Liver (tissue), 9 donors: ENCODE data around the gene AJM1. TPM values are rescaled to one million over a fixed set of nuclear protein-coding genes. Genes with fewer than 3 reads are reported as not detected.

Source experiments
- DNase-seq: peaks from one replicate; pipeline ENCODE4 v3.0.0-alpha.2; 2017; ENCODE audit warnings: low spot score
- H3K27ac ChIP-seq, 2 donors: one replicate each; pipeline ENCODE4 v1.7.0; 2013; ENCODE audit warnings: inconsistent platforms in 2 of 2, low read length in 2 of 2, control low read depth in 1 of 2, low read depth in 1 of 2, mild to moderate bottlenecking in 1 of 2
- H3K27me3 ChIP-seq, 4 donors: one replicate each; pipeline versions ENCODE4 v1.6.1 to v1.7.0; 2013; ENCODE audit warnings: low read length in 3 of 4, inconsistent platforms in 1 of 4, mild to moderate bottlenecking in 1 of 4, moderate library complexity in 1 of 4; ENCODE audit not compliant: control insufficient read depth in 4 of 4, insufficient read depth in 4 of 4
- H3K36me3 ChIP-seq, 4 donors: one replicate each; pipeline versions ENCODE4 v1.6.1 to v1.7.0; 2013; ENCODE audit warnings: low read length in 3 of 4, mild to moderate bottlenecking in 3 of 4, low read depth in 1 of 4, moderate library complexity in 1 of 4; ENCODE audit not compliant: control insufficient read depth in 4 of 4, insufficient read depth in 3 of 4
- H3K4me1 ChIP-seq, 4 donors: one replicate each; pipeline versions ENCODE4 v1.6.1 to v1.7.0; 2013; ENCODE audit warnings: low read length in 3 of 4, mild to moderate bottlenecking in 3 of 4, moderate library complexity in 1 of 4; ENCODE audit not compliant: control insufficient read depth in 4 of 4, insufficient read depth in 4 of 4
- H3K4me3 ChIP-seq, 3 donors: one replicate each; pipeline versions ENCODE4 v1.6.1 to v1.7.0; 2013; ENCODE audit warnings: low read length in 3 of 3, control low read depth in 1 of 3, low read depth in 1 of 3, mild to moderate bottlenecking in 1 of 3
- H3K9ac ChIP-seq, 2 donors: one replicate each; pipeline ENCODE4 v1.7.0; 2013; ENCODE audit warnings: low read length in 2 of 2, mild to moderate bottlenecking in 2 of 2, moderate library complexity in 2 of 2, control low read depth in 1 of 2, low read depth in 1 of 2
- H3K9me3 ChIP-seq, 4 donors: one replicate each; pipeline versions ENCODE4 v1.6.1 to v1.7.0; 2013; ENCODE audit warnings: low read length in 3 of 4; ENCODE audit not compliant: control insufficient read depth in 4 of 4
- EGR1 ChIP-seq, 2 donors: IDR thresholded peaks; 2 replicates each; pipeline ENCODE4 v1.6.1; 2016 to 2018; ENCODE audit warnings: antibody characterized with exemption in 2 of 2, low read depth in 2 of 2
- FOXA1 ChIP-seq: IDR thresholded peaks from 2 replicates; pipeline ENCODE4 v1.6.1; 2016; ENCODE audit warnings: antibody characterized with exemption
- FOXA2 ChIP-seq: IDR thresholded peaks from 2 replicates; pipeline ENCODE4 v1.6.1; 2016; ENCODE audit warnings: antibody characterized with exemption
- GABPA ChIP-seq, 2 donors: IDR thresholded peaks in 1 of 2; conservative IDR thresholded peaks in 1 of 2; 2 replicates each; pipeline ENCODE4 v1.6.1; 2016; ENCODE audit warnings: antibody characterized with exemption in 2 of 2, mild to moderate bottlenecking in 1 of 2, moderate library complexity in 1 of 2
- HNF4A ChIP-seq, 2 donors: conservative IDR thresholded peaks; 2 replicates each; pipeline ENCODE4 v1.6.1; 2016; ENCODE audit warnings: antibody characterized with exemption in 2 of 2, mild to moderate bottlenecking in 2 of 2
- HNF4G ChIP-seq: IDR thresholded peaks from 2 replicates; pipeline ENCODE4 v1.6.1; 2016; ENCODE audit warnings: antibody characterized with exemption
- JUND ChIP-seq, 2 donors: IDR thresholded peaks; 2 replicates each; pipeline ENCODE4 v1.6.1; 2016; ENCODE audit warnings: antibody characterized with exemption in 2 of 2
- MAX ChIP-seq: IDR thresholded peaks from 2 replicates; pipeline ENCODE4 v1.6.1; 2016; ENCODE audit warnings: antibody characterized with exemption
- NR2F2 ChIP-seq: IDR thresholded peaks from 2 replicates; pipeline ENCODE4 v1.6.1; 2016; ENCODE audit warnings: antibody characterized with exemption
- RAD21 ChIP-seq, 2 donors: IDR thresholded peaks; 2 replicates each; pipeline ENCODE4 v1.6.1; 2016; ENCODE audit warnings: antibody characterized with exemption in 2 of 2, mild to moderate bottlenecking in 2 of 2
- RXRA ChIP-seq, 2 donors: IDR thresholded peaks; 2 replicates each; pipeline ENCODE4 v1.6.1; 2017 to 2018; ENCODE audit warnings: antibody characterized with exemption in 2 of 2, mild to moderate bottlenecking in 1 of 2
- SP1 ChIP-seq: IDR thresholded peaks from 2 replicates; pipeline ENCODE4 v1.6.1; 2018; ENCODE audit warnings: antibody characterized with exemption, mild to moderate bottlenecking
- TAF1 ChIP-seq: conservative IDR thresholded peaks from 2 replicates; pipeline ENCODE4 v1.6.1; 2016; ENCODE audit warnings: antibody characterized with exemption, mild to moderate bottlenecking
- YY1 ChIP-seq: IDR thresholded peaks from 2 replicates; pipeline ENCODE4 v1.6.1; 2016; ENCODE audit warnings: antibody characterized with exemption, mild to moderate bottlenecking
- ZBTB33 ChIP-seq: IDR thresholded peaks from 2 replicates; pipeline ENCODE4 v1.6.1; 2016; ENCODE audit warnings: antibody characterized with exemption
- WGBS: extraction: QIAGEN DNeasy Blood & Tissue Kit; methylation state at CpG from one replicate; pipeline ENCODE4 v1.1.7; 2013; 5-methylcytosine and 5-hydroxymethylcytosine counted together
- polyA plus RNA-seq, 2 donors: library from polyadenylated mRNA; stranded (reverse) in 1 of 2; unstranded in 1 of 2; fragments of 200-250 nt in 1 of 2; fragments of >200 nt in 1 of 2; fragmentation: Nextera tagmentation in 1 of 2; extraction: Ambion mirVana in 1 of 2; gene quantifications; one replicate each; pipeline versions ENCODE4 v1.2.1 to v1.2.3, GENCODE V29; 2013 to 2015
- total RNA-seq, 2 donors: library from RNA; depleted of rRNA; stranded (reverse); fragments of >200 nt; gene quantifications; one replicate each; pipeline ENCODE4 v1.2.3, GENCODE V29; 2014
- TF ChIP-seq, protein P1 (sequence below): IDR thresholded peaks from 2 replicates; pipeline ENCODE4 v1.6.1; 2016; ENCODE audit warnings: antibody characterized with exemption
- TF ChIP-seq, protein P2 (sequence below): IDR thresholded peaks from 2 replicates; pipeline ENCODE4 v1.6.1; 2016; ENCODE audit warnings: antibody characterized with exemption, mild to moderate bottlenecking
- TF ChIP-seq, protein P3 (sequence below): fragments of 150-350 bp; IDR thresholded peaks from 2 replicates; pipeline ENCODE4 v1.5.1; 2017; ENCODE audit warnings: improper control_type of control experiment, low read depth, low read length; ENCODE audit not compliant: missing input control
- donor health status: healthy.
- donor health status: healthy.
- donor health status: healthy.
- donor health status: healthy.
- donor health status: healthy.

Gene AJM1
- total and polyA plus RNA-seq, 4 donors, result 0.56 to 2.3 (median 0.82) TPM

GRCh38 chr9:136860933-136861873 is 18.9 kb downstream of the AJM1 start (continued):
- TF ChIP-seq, protein P1, sequence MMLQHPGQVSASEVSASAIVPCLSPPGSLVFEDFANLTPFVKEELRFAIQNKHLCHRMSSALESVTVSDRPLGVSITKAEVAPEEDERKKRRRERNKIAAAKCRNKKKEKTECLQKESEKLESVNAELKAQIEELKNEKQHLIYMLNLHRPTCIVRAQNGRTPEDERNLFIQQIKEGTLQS, result no peak
- TF ChIP-seq HNF4A (conservative IDR thresholded peaks at IDR 0.05), result no peak
- no peak for TF ChIP-seq NR2F2

GRCh38 chr9:136861874-136862457 is 19.7 kb downstream of the AJM1 start:
- no peak overlapping the region for H3K9ac ChIP-seq
- TF ChIP-seq, protein P2, sequence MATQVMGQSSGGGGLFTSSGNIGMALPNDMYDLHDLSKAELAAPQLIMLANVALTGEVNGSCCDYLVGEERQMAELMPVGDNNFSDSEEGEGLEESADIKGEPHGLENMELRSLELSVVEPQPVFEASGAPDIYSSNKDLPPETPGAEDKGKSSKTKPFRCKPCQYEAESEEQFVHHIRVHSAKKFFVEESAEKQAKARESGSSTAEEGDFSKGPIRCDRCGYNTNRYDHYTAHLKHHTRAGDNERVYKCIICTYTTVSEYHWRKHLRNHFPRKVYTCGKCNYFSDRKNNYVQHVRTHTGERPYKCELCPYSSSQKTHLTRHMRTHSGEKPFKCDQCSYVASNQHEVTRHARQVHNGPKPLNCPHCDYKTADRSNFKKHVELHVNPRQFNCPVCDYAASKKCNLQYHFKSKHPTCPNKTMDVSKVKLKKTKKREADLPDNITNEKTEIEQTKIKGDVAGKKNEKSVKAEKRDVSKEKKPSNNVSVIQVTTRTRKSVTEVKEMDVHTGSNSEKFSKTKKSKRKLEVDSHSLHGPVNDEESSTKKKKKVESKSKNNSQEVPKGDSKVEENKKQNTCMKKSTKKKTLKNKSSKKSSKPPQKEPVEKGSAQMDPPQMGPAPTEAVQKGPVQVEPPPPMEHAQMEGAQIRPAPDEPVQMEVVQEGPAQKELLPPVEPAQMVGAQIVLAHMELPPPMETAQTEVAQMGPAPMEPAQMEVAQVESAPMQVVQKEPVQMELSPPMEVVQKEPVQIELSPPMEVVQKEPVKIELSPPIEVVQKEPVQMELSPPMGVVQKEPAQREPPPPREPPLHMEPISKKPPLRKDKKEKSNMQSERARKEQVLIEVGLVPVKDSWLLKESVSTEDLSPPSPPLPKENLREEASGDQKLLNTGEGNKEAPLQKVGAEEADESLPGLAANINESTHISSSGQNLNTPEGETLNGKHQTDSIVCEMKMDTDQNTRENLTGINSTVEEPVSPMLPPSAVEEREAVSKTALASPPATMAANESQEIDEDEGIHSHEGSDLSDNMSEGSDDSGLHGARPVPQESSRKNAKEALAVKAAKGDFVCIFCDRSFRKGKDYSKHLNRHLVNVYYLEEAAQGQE, result no peak
- no peak for TF ChIP-seq RAD21 (IDR thresholded peaks at IDR 0.05)
- TF ChIP-seq, protein P1, result no peak
- TF ChIP-seq HNF4A (conservative IDR thresholded peaks at IDR 0.05), result no peak
- TF ChIP-seq MAX, result no peak
- no peak for TF ChIP-seq RXRA (IDR thresholded peaks at IDR 0.05)
- no peak for TF ChIP-seq NR2F2
- TF ChIP-seq, protein P3, sequence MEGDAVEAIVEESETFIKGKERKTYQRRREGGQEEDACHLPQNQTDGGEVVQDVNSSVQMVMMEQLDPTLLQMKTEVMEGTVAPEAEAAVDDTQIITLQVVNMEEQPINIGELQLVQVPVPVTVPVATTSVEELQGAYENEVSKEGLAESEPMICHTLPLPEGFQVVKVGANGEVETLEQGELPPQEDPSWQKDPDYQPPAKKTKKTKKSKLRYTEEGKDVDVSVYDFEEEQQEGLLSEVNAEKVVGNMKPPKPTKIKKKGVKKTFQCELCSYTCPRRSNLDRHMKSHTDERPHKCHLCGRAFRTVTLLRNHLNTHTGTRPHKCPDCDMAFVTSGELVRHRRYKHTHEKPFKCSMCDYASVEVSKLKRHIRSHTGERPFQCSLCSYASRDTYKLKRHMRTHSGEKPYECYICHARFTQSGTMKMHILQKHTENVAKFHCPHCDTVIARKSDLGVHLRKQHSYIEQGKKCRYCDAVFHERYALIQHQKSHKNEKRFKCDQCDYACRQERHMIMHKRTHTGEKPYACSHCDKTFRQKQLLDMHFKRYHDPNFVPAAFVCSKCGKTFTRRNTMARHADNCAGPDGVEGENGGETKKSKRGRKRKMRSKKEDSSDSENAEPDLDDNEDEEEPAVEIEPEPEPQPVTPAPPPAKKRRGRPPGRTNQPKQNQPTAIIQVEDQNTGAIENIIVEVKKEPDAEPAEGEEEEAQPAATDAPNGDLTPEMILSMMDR, result no peak
- TF ChIP-seq GABPA (IDR thresholded peaks at IDR 0.05 in 1 of 2, conservative IDR thresholded peaks at IDR 0.05 in 1 of 2), result no peak
- no peak for TF ChIP-seq ZBTB33
- TF ChIP-seq FOXA2, result no peak
- TF ChIP-seq EGR1 (IDR thresholded peaks at IDR 0.05; ENCODE audit: low read depth in 2 of 2), result no peak
- TF ChIP-seq JUND (IDR thresholded peaks at IDR 0.05), result no peak
- no peak for TF ChIP-seq SP1
- TF ChIP-seq FOXA1, result no peak
- TF ChIP-seq YY1, result no peak
- TF ChIP-seq TAF1, result no peak
- no peak for TF ChIP-seq HNF4G
- no peak for DNase-seq
- no peaks in the 10 kb centered on the region for H3K9me3 ChIP-seq
- peaks cover 31 to 76% (median 57%) of the 10 kb centered on the region in 4 donors for H3K4me1 ChIP-seq
- no peak overlapping the region for H3K27ac ChIP-seq
- peaks cover 10 to 25% (median 11%) of the 10 kb centered on the region in 4 donors for H3K36me3 ChIP-seq
- no peaks in the 10 kb centered on the region for H3K27me3 ChIP-seq
- H3K4me3 ChIP-seq, result no peak overlapping the region
- WGBS, result 92% methylated on average over 26 of the region's 26 CpGs
